ENCODE results near the gene MEI1. TPM values are rescaled to one million over a fixed set of nuclear protein-coding genes. Genes with fewer than 3 reads are reported as not detected.

MEI1 gene
- total RNA-seq, 1 experiment from 2014 or later, result 0.18 TPM

DNA sequence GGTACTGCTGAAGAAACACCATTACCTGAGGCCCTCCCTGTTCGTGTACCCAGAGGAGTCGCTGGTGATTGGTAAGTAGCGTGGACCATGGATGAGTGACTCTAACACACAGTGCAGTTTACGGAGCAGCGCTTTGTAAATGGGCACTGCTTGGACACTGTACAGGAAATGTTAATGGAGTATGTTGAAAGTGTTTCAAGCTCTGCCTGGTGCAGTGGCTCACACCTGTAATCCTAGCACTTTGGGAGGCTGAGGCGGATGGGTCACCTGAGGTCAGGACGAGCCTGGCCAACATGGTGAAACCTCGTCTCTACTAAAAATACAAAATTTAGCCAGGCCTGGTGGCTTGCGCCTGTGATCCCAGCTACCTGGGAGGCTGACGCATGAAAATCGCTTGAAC, 48.5 kb upstream of the MEI1 start:
- Histone ChIP-seq H3K27ac (ENCODE audit: low read length) (no peak overlapping the region), H3K4me3 (ENCODE audit: low read depth in 2 of 2, low read length in 2 of 2) (no peak overlapping the region), H3K27me3 (ENCODE audit: control insufficient read depth, insufficient read depth, low read length) (no peaks in the 10 kb centered on the region), H3K4me1 (ENCODE audit: control insufficient read depth, insufficient read depth, low read length) (no peaks in the 10 kb centered on the region), H3K36me3 (ENCODE audit: control insufficient read depth, insufficient read depth, low read length) (peaks cover 28% of the 10 kb centered on the region), H3K9me3 (ENCODE audit: control insufficient read depth, insufficient read depth, low read depth, low read length) (no peaks in the 10 kb centered on the region)
- BruUV-seq (replicated peaks), result no TSS peak
- no peak for TF ChIP-seq TCF7L2 (IDR thresholded peaks at IDR 0.05; ENCODE audit: low read depth, low read length)
- TF ChIP-seq, protein P1, sequence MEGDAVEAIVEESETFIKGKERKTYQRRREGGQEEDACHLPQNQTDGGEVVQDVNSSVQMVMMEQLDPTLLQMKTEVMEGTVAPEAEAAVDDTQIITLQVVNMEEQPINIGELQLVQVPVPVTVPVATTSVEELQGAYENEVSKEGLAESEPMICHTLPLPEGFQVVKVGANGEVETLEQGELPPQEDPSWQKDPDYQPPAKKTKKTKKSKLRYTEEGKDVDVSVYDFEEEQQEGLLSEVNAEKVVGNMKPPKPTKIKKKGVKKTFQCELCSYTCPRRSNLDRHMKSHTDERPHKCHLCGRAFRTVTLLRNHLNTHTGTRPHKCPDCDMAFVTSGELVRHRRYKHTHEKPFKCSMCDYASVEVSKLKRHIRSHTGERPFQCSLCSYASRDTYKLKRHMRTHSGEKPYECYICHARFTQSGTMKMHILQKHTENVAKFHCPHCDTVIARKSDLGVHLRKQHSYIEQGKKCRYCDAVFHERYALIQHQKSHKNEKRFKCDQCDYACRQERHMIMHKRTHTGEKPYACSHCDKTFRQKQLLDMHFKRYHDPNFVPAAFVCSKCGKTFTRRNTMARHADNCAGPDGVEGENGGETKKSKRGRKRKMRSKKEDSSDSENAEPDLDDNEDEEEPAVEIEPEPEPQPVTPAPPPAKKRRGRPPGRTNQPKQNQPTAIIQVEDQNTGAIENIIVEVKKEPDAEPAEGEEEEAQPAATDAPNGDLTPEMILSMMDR (IDR thresholded peaks at IDR 0.05), result no peak
- TF ChIP-seq SIN3A (IDR thresholded peaks at IDR 0.05; ENCODE audit: borderline replicate concordance, insufficient read depth, low read depth, low read length), result no peak
- no peak for TF ChIP-seq REST (IDR thresholded peaks at IDR 0.05; ENCODE audit: insufficient read depth in 1 of 2, low read depth in 2 of 2, low read length in 1 of 2)
- no peak for ATAC-seq
- intact Hi-C loops (cut with micrococcal nuclease; ENCODE audit: unreplicated experiment) (no loop called here), in situ Hi-C loops (cut with HindIII; ENCODE audit: low pct_unique_long_range_greater_than_20kb, low sequenced_read_pairs) (no loop called here)
- CTCF ChIA-PET, result no interaction called here
- POLR2A ChIA-PET, result interaction anchor here (0.6 to 0.9 kb wide), 2 partner anchors 9 to 34 kb away, joined by 5 to 12 read pairs; no protein-coding TSS in a partner anchor
- DNase-seq (ENCODE audit: low read depth, low spot score), result no peak

GRCh38 chr22:41654322-41654721, 45.0 kb upstream of the MEI1 start:
- DNase-seq (ENCODE audit: low read depth, low spot score) (no peak), ATAC-seq (no peak)
- in situ Hi-C loops (cut with HindIII; ENCODE audit: low pct_unique_long_range_greater_than_20kb, low sequenced_read_pairs) (no loop called here), intact Hi-C loops (cut with micrococcal nuclease; ENCODE audit: unreplicated experiment) (no loop called here)
- ChIA-PET POLR2A (no interaction called here), CTCF (no interaction called here)
- Histone ChIP-seq H3K9me3 (ENCODE audit: control insufficient read depth, insufficient read depth, low read depth, low read length) (no peaks in the 10 kb centered on the region), H3K27me3 (ENCODE audit: control insufficient read depth, insufficient read depth, low read length) (no peaks in the 10 kb centered on the region), H3K4me1 (ENCODE audit: control insufficient read depth, insufficient read depth, low read length) (no peaks in the 10 kb centered on the region), H3K4me3 (ENCODE audit: low read depth in 2 of 2, low read length in 2 of 2) (no peak overlapping the region), H3K27ac (ENCODE audit: low read length) (no peak overlapping the region), H3K36me3 (ENCODE audit: control insufficient read depth, insufficient read depth, low read length) (peaks cover 23% of the 10 kb centered on the region)
- TF ChIP-seq SIN3A (IDR thresholded peaks at IDR 0.05; ENCODE audit: borderline replicate concordance, insufficient read depth, low read depth, low read length) (no peak), REST (IDR thresholded peaks at IDR 0.05; ENCODE audit: insufficient read depth in 1 of 2, low read depth in 2 of 2, low read length in 1 of 2) (no peak), POLR2AphosphoS5 (IDR thresholded peaks at IDR 0.05; ENCODE audit: low read depth, low read length) (no peak), TCF7L2 (IDR thresholded peaks at IDR 0.05; ENCODE audit: low read depth, low read length) (no peak)
- TF ChIP-seq, protein P1 (IDR thresholded peaks at IDR 0.05), result no peak
- no TSS peak for BruUV-seq (replicated peaks)

Measured in Panc1 (cell line).